ENCODE data around the gene COL10A1. TPM values are rescaled to one million over a fixed set of nuclear protein-coding genes. Genes with fewer than 3 reads are reported as not detected.

The COL10A1 gene
- polyA plus RNA-seq: not detected in 2 replicates
- not detected in 2 replicates for polyA minus RNA-seq

DNA sequence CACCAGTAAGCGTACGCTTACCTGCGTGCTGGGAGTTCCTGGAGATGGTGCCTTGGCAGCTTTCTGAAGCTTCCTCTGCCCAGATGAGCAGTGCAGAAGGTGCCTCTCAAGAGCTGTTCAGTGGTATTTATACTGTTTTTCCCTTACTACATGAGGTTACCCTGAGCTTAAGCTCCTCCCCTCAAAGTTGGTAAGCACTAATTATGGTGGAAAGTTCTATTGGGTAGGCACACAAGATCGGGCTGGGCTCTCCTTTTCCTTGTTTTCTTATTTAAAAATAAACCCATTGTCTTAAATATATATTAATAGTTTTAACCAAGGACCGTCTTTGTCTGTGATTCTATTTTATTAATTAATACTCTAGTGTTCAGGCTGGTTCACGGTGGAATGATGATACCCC, at the start of gene COL10A1:
Gene COL10A1 (minus strand): TSS at position 101 of the 400 bp plus-strand sequence. CDS start 640 bp downstream, outside the sequence.
- TF ChIP-seq RAD21 (conservative IDR thresholded peaks at IDR 0.05): no peak
- TF ChIP-seq, protein P1, sequence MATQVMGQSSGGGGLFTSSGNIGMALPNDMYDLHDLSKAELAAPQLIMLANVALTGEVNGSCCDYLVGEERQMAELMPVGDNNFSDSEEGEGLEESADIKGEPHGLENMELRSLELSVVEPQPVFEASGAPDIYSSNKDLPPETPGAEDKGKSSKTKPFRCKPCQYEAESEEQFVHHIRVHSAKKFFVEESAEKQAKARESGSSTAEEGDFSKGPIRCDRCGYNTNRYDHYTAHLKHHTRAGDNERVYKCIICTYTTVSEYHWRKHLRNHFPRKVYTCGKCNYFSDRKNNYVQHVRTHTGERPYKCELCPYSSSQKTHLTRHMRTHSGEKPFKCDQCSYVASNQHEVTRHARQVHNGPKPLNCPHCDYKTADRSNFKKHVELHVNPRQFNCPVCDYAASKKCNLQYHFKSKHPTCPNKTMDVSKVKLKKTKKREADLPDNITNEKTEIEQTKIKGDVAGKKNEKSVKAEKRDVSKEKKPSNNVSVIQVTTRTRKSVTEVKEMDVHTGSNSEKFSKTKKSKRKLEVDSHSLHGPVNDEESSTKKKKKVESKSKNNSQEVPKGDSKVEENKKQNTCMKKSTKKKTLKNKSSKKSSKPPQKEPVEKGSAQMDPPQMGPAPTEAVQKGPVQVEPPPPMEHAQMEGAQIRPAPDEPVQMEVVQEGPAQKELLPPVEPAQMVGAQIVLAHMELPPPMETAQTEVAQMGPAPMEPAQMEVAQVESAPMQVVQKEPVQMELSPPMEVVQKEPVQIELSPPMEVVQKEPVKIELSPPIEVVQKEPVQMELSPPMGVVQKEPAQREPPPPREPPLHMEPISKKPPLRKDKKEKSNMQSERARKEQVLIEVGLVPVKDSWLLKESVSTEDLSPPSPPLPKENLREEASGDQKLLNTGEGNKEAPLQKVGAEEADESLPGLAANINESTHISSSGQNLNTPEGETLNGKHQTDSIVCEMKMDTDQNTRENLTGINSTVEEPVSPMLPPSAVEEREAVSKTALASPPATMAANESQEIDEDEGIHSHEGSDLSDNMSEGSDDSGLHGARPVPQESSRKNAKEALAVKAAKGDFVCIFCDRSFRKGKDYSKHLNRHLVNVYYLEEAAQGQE (IDR thresholded peaks at IDR 0.05; ENCODE audit: borderline replicate concordance): no peak
- no peak for TF ChIP-seq SMC3 (conservative IDR thresholded peaks at IDR 0.05; ENCODE audit: poor library complexity)
- TF ChIP-seq MXI1 (conservative IDR thresholded peaks at IDR 0.05; ENCODE audit: poor library complexity, severe bottlenecking): no peak
- Histone ChIP-seq H3K4me2 (ENCODE audit: low read length) (no peak within 1 kb of the TSS), H3K9ac (ENCODE audit: low read length) (no peak within 1 kb of the TSS), H3K79me2 (replicated peaks; ENCODE audit: insufficient read depth, low read length) (no peaks in the 10 kb centered on the region), H3K27ac (ENCODE audit: low read length) (no peak within 1 kb of the TSS), H3K27me3 (ENCODE audit: insufficient read depth, low read depth, low read length) (no peaks in the 10 kb centered on the region), H3K36me3 (ENCODE audit: insufficient read depth, low read length) (no peaks in the 10 kb centered on the region), H3K9me2 (ENCODE audit: insufficient read depth, low read length) (no peaks in the 10 kb centered on the region), H2AFZ (ENCODE audit: low read depth, low read length) (no peak within 1 kb of the TSS), H3K4me3 (ENCODE audit: low read length) (no peak within 1 kb of the TSS), H4K20me1 (ENCODE audit: insufficient read depth) (no peaks in the 10 kb centered on the region), H3K9me3 (ENCODE audit: low read length) (no peaks in the 10 kb centered on the region), H3F3A (ENCODE audit: insufficient read depth, low read length, poor library complexity, severe bottlenecking) (no peaks in the 10 kb centered on the region)

DNA sequence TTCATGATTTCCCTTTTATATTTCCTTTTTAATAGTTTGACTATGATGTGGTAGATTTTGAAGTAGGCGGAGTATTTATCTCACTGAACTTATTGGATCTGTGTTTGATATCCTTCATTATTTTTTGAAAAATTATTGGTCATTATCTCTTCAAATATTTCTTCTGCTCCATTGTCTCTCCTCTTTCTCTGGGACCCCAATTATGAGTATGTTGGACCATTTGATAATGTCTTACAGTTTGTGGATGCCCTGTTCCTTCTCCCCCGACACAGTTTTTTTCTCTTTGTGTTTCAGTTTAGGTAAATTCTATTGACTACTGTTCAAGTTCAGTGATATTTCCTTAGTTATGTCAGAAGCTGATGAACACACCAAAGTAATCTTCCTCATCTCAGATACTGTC, 49.4 kb upstream of the COL10A1 start:
- Histone ChIP-seq H3K9ac (ENCODE audit: low read length) (no peak overlapping the region), H3K36me3 (ENCODE audit: insufficient read depth, low read length) (no peaks in the 10 kb centered on the region), H3K79me2 (replicated peaks; ENCODE audit: insufficient read depth, low read length) (no peaks in the 10 kb centered on the region), H2AFZ (ENCODE audit: low read depth, low read length) (no peak overlapping the region), H4K20me1 (ENCODE audit: insufficient read depth) (no peaks in the 10 kb centered on the region), H3K9me3 (ENCODE audit: low read length) (peaks cover 5% of the 10 kb centered on the region), H3K9me2 (ENCODE audit: insufficient read depth, low read length) (no peaks in the 10 kb centered on the region), H3K27me3 (ENCODE audit: insufficient read depth, low read depth, low read length) (no peaks in the 10 kb centered on the region), H3K4me3 (ENCODE audit: low read length) (no peak overlapping the region), H3K27ac (ENCODE audit: low read length) (no peak overlapping the region), H3F3A (ENCODE audit: insufficient read depth, low read length, poor library complexity, severe bottlenecking) (no peaks in the 10 kb centered on the region), H3K4me2 (ENCODE audit: low read length) (no peak overlapping the region)
- no peak for TF ChIP-seq EZH2 (IDR thresholded peaks at IDR 0.05; ENCODE audit: borderline replicate concordance, insufficient read depth, low read length, poor library complexity, severe bottlenecking)
- no peak for TF ChIP-seq SMC3 (conservative IDR thresholded peaks at IDR 0.05; ENCODE audit: poor library complexity)
- no peak for TF ChIP-seq POLR2AphosphoS5 (IDR thresholded peaks at IDR 0.05)
- TF ChIP-seq, protein P1 (IDR thresholded peaks at IDR 0.05; ENCODE audit: borderline replicate concordance): no peak
- TF ChIP-seq EP300 (conservative IDR thresholded peaks at IDR 0.05; ENCODE audit: poor library complexity, severe bottlenecking): no peak
- TF ChIP-seq, protein P2, sequence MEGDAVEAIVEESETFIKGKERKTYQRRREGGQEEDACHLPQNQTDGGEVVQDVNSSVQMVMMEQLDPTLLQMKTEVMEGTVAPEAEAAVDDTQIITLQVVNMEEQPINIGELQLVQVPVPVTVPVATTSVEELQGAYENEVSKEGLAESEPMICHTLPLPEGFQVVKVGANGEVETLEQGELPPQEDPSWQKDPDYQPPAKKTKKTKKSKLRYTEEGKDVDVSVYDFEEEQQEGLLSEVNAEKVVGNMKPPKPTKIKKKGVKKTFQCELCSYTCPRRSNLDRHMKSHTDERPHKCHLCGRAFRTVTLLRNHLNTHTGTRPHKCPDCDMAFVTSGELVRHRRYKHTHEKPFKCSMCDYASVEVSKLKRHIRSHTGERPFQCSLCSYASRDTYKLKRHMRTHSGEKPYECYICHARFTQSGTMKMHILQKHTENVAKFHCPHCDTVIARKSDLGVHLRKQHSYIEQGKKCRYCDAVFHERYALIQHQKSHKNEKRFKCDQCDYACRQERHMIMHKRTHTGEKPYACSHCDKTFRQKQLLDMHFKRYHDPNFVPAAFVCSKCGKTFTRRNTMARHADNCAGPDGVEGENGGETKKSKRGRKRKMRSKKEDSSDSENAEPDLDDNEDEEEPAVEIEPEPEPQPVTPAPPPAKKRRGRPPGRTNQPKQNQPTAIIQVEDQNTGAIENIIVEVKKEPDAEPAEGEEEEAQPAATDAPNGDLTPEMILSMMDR (IDR thresholded peaks at IDR 0.05; ENCODE audit: poor library complexity, severe bottlenecking): no peak
- no peak for TF ChIP-seq TAF1 (IDR thresholded peaks at IDR 0.05; ENCODE audit: low read depth)
- TF ChIP-seq RAD21 (conservative IDR thresholded peaks at IDR 0.05): no peak
- TF ChIP-seq MXI1 (conservative IDR thresholded peaks at IDR 0.05; ENCODE audit: poor library complexity, severe bottlenecking): no peak

All from neural cell (in vitro differentiated cells).